Left lung (tissue), 10 donors: Measurements from ENCODE around the gene SECTM1. TPM values are rescaled to one million over a fixed set of nuclear protein-coding genes. Genes with fewer than 3 reads are reported as not detected.

Experiments used
- ATAC-seq: fragments of 200-7000 bp; cut with Tn5 transposase; one replicate; pipeline ENCODE4 v1.9.1; 2020; ENCODE audit warnings: moderate library complexity
- DNase-seq, 4 donors: peaks; one replicate each; pipeline ENCODE4 v3.0.0-alpha.2; 2013 to 2020
- H3K27ac ChIP-seq, 2 donors: fragments of 200-600 bp; sonication (generic) in 1 of 2; one replicate each; pipeline versions ENCODE4 v1.5.0 to v1.8.0; 2020 to 2021
- H3K27me3 ChIP-seq, 2 donors: fragments of 200-600 bp; sonication (generic) in 1 of 2; one replicate each; pipeline versions ENCODE4 v1.5.0 to v1.8.0; 2020 to 2021
- H3K36me3 ChIP-seq, 2 donors: fragments of 200-600 bp; sonication (generic) in 1 of 2; one replicate each; pipeline versions ENCODE4 v1.5.0 to v1.8.0; 2020 to 2021
- H3K4me1 ChIP-seq, 2 donors: fragments of 200-600 bp; one replicate each; pipeline ENCODE4 v1.8.0; 2021
- H3K4me3 ChIP-seq, 2 donors: fragments of 200-600 bp; sonication (generic) in 1 of 2; one replicate each; pipeline versions ENCODE4 v1.5.0 to v1.8.0; 2020 to 2021; ENCODE audit warnings: mild to moderate bottlenecking in 1 of 2
- H3K9me3 ChIP-seq, 2 donors: fragments of 200-600 bp; sonication (generic) in 1 of 2; one replicate each; pipeline versions ENCODE4 v1.5.0 to v1.8.0; 2020 to 2021
- intact Hi-C, 2 donors: fragments of 100-400 bp; cut with DNase I; formaldehyde crosslinking; loops; one replicate each; pipeline versions ENCODE4 v1.11.2 to v1.14.2; 2022
- polyA plus RNA-seq, 6 donors: library from polyadenylated mRNA; unstranded; fragments of 120-200 nt; gene quantifications; one replicate each; pipeline ENCODE4 v1.2.1, GENCODE V29; 2013; ENCODE audit not compliant: insufficient read length in 6 of 6
- total RNA-seq, 2 donors: library from RNA; stranded (reverse); fragmentation: NEBNext Ultra II Directional; extraction: Animal tissue kit (Norgen Biotek cat#: 25700); gene quantifications; one replicate each; pipeline ENCODE4 v1.2.1, GENCODE V29; 2021
- TF ChIP-seq, protein P1 (sequence below), 2 donors: fragments of 200-600 bp; sonication (generic) in 1 of 2; IDR thresholded peaks; one replicate each; pipeline versions ENCODE4 v1.5.0 to v1.8.0; 2021; ENCODE audit warnings: antibody characterized with exemption in 2 of 2
- donor health status: DM: no; HTN: yes; CAD: no.
- donor health status: DM: no; HTN: no; CAD: no.

SECTM1 gene
- total and polyA plus RNA-seq, 8 donors, result 1.9 to 36.8 (median 2.7) TPM

DNA sequence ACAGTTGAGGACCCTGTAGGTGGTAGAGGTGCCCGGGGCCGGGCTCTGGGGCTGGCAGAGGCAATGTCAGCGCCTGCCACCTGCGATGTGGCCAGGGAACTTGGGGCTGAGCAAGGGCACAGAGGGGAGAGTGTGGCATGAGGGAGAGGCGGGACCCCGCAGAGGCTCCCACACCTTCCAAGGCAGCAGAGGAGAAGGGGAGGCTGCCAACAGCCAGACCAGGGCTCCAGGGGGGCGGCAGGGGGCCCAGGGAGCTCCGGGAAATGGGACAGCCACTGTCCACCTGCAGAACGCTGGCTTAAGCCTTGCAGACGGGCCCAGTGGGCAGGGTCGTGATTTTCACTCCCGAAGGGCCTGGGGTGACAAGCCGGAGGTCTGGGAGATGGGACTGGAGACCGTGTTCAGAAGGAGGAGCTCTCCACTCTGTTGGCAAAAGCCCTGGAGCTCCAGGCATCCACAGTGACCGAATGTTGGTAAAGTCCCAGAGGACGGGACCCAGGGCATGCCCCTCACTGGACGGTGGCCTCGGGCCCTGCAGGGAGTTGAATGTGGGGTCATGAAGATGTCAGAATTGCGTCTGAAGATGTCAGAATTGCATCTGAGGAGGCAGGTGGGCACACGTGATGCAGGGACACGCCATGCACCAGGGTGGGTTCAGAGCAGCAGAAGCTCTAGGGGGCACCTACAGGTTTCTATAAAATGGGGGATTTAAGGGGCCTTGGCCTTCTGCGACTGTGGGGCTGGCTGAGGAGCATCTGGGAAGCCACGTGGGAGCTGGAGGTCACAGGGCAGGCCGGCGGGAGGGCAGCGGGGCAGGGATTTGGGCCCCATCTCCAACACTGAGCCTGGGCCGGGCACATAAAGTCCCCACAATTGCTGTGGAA lies 34.8 kb downstream of the SECTM1 start:
- H3K27ac ChIP-seq, result peak overlapping the region; percentile 88 to 99
- H3K36me3 ChIP-seq, result no peaks in the 10 kb centered on the region
- H3K4me3 ChIP-seq, result peak overlapping the region in 1 of 2 donors; percentile 40
- intact Hi-C loops, result loop anchor here in 1 of 2 donors (10.0 kb wide), 1 partner anchor 64 kb away; no protein-coding TSS in a partner anchor
- TF ChIP-seq, protein P1, sequence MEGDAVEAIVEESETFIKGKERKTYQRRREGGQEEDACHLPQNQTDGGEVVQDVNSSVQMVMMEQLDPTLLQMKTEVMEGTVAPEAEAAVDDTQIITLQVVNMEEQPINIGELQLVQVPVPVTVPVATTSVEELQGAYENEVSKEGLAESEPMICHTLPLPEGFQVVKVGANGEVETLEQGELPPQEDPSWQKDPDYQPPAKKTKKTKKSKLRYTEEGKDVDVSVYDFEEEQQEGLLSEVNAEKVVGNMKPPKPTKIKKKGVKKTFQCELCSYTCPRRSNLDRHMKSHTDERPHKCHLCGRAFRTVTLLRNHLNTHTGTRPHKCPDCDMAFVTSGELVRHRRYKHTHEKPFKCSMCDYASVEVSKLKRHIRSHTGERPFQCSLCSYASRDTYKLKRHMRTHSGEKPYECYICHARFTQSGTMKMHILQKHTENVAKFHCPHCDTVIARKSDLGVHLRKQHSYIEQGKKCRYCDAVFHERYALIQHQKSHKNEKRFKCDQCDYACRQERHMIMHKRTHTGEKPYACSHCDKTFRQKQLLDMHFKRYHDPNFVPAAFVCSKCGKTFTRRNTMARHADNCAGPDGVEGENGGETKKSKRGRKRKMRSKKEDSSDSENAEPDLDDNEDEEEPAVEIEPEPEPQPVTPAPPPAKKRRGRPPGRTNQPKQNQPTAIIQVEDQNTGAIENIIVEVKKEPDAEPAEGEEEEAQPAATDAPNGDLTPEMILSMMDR (IDR thresholded peaks at IDR 0.05), result no peak
- ATAC-seq (no peak), DNase-seq (peak in 1 of 4 donors; percentile 57)
- no peaks in the 10 kb centered on the region for H3K9me3 ChIP-seq
- peaks cover 17 to 81% of the 10 kb centered on the region in 2 donors for H3K4me1 ChIP-seq
- peaks cover 0 to 22% of the 10 kb centered on the region in 2 donors for H3K27me3 ChIP-seq

DNA sequence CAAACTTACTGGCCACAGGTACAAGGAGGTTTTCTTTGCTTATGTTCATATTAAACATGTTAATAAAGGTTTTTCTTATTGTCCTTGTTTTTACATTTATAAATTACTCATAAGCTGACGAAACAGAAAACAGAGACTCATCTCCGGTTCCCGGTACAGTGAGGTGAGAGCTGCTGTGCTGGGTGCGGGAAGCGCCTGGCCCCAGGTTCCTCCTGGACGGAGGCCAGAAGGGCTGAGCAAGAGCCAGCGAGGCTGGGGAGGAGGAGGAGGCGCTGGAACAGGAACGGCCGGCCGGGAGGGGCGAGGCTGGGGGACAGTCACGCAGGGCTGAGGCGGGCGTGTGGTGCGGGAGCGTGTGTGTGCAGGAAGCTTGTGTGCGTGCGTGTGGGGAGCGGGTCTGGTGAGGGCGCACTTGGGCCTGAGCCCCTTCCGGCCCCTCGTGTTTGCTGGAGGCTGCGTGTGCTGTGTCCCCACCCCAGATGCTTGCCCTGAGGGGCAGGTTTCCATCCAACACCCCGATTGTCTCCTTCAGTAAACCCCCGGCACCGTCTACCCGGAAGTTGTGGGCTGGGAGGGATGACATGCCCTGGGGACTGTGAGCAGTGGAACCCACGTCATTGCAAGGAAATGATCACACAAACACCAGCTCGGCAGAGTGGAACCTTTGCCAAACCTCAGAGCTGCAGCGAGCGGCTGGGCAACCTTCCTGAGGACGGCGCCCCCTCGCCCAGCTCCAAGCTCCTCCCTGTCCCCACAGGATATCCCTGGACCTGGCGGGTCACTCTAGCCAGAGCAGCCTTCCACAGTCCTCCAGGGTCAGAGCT lies 35.6 kb downstream of the SECTM1 start:
- intact Hi-C loops, result loop anchor here in 1 of 2 donors (10.0 kb wide), 1 partner anchor 63 kb away; no protein-coding TSS in a partner anchor
- peaks cover 0 to 13% of the 10 kb centered on the region in 2 donors for H3K27me3 ChIP-seq
- no peaks in the 10 kb centered on the region for H3K36me3 ChIP-seq
- peak overlapping the region; percentile 19 to 40 for H3K4me3 ChIP-seq
- peak overlapping the region; percentile 88 to 99 for H3K27ac ChIP-seq
- TF ChIP-seq, protein P1 (IDR thresholded peaks at IDR 0.05), result no peak
- DNase-seq (peak; percentile 71 to 97 (median 84)), ATAC-seq (peak; percentile 80)
- H3K4me1 ChIP-seq, result peaks cover 17 to 86% of the 10 kb centered on the region in 2 donors
- no peaks in the 10 kb centered on the region for H3K9me3 ChIP-seq

DNA sequence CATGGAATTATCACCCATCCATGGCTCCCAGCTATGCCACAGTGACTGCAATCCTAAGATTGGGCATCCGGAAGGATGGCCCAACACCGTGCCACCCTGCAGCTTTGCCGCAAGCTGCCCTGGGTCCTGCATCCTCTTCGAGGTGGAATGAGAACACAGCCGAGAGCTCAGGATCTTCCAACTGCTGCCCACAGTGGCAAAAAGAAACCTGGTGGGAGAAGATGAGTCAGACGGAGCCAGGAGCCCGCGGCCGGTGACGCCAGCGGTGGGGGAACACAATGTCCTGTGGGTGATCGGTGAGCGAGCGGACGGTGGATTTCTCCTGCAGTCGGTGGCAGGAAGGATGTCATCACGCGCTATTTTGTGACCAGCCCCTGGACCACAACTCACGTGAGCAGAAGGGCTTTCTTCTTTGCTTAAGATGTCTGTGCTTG lies 36.3 kb downstream of the SECTM1 start:
- intact Hi-C loops, result loop anchor here in 1 of 2 donors (10.0 kb wide), 1 partner anchor 62 kb away; no protein-coding TSS in a partner anchor
- H3K9me3 ChIP-seq, result no peaks in the 10 kb centered on the region
- TF ChIP-seq, protein P1 (IDR thresholded peaks at IDR 0.05), result no peak
- ATAC-seq (peak; percentile 6), DNase-seq (peak in 2 of 4 donors; percentile 85 to 94)
- H3K4me3 ChIP-seq, result peak overlapping the region in 1 of 2 donors; percentile 40
- peak overlapping the region; percentile 88 to 99 for H3K27ac ChIP-seq
- H3K27me3 ChIP-seq, result peaks cover 0 to 7% of the 10 kb centered on the region in 2 donors
- no peaks in the 10 kb centered on the region for H3K36me3 ChIP-seq
- H3K4me1 ChIP-seq, result peaks cover 17 to 85% of the 10 kb centered on the region in 2 donors

DNA sequence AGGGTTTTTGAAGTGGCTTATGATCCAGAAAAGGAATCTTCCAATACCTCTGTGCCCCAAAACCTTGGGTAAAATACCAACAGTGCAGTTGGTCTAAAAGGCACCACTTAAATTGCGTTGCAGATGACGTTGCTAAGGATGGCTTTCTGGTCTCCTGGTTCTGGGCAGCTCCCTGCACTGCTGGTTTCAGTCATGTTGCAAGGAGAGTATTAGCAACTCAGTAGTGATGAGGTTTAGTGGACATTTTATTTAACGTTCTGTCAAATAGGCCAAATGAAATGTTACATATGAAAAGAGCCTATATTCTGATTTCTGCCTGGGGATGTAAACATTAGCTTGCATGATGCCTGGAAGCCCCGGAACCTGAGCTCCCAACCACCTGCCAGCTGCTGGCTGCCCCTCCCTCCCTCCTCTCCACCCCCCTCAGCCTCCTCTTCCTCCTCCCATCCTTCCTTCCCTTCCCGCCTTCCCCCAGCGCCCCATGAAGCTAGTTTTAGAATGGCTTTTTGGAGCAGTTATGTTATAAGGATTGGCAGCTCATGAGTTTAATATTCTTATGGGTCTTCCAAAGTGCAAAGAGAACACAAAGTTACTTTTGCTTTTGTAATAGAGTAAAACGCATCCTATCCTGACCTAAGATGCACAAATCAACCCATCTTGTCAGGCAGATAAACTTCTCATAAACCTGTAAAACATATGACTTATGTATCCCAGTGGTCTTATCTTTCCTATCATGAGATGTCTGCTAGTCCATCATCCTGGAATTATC lies 36.9 kb downstream of the SECTM1 start:
- peak overlapping the region in 1 of 2 donors; percentile 40 for H3K4me3 ChIP-seq
- peak overlapping the region; percentile 88 to 99 for H3K27ac ChIP-seq
- peak in 1 of 4 donors; percentile 54 for DNase-seq
- intact Hi-C loops, result loop anchor here in 1 of 2 donors (10.0 kb wide), 1 partner anchor 62 kb away; no protein-coding TSS in a partner anchor
- TF ChIP-seq, protein P1 (IDR thresholded peaks at IDR 0.05), result no peak
- no peaks in the 10 kb centered on the region for H3K9me3 ChIP-seq
- peaks cover 0 to under 1% of the 10 kb centered on the region in 2 donors for H3K27me3 ChIP-seq
- H3K36me3 ChIP-seq, result no peaks in the 10 kb centered on the region
- H3K4me1 ChIP-seq, result peaks cover 17 to 86% of the 10 kb centered on the region in 2 donors
- ATAC-seq, result no peak
